Thyroid gland (tissue), 4 donors: Measurements from ENCODE around the gene SMARCA5. TPM values are rescaled to one million over a fixed set of nuclear protein-coding genes. Genes with fewer than 3 reads are reported as not detected.

Experiments used
- DNase-seq, 2 donors: peaks; one replicate each; pipeline ENCODE4 v3.0.0-alpha.2; 2019
- H3K27ac ChIP-seq, 3 donors: fragments of 200-600 bp; sonication (generic); 1 replicate in 2 of 3; 2 replicates in 1 of 3; pipeline ENCODE4 v1.5.1; 2016 to 2019; ENCODE audit warnings: mild to moderate bottlenecking in 1 of 3, moderate library complexity in 1 of 3
- H3K27me3 ChIP-seq: fragments of 200-600 bp; sonication (generic); one replicate; pipeline ENCODE4 v1.5.1; 2019
- H3K36me3 ChIP-seq, 2 donors: fragments of 200-600 bp; sonication (generic); one replicate each; pipeline ENCODE4 v1.5.1; 2016 to 2019
- H3K4me1 ChIP-seq, 2 donors: fragments of 200-600 bp; sonication (generic); one replicate each; pipeline ENCODE4 v1.5.1; 2017 to 2019
- H3K4me3 ChIP-seq, 3 donors: fragments of 200-600 bp; sonication (generic); replicated peaks in 1 of 3; 1 replicate in 2 of 3; 2 replicates in 1 of 3; pipeline ENCODE4 v1.5.1; 2016; ENCODE audit warnings: mild to moderate bottlenecking in 1 of 3
- H3K9me3 ChIP-seq: fragments of 200-600 bp; sonication (generic); one replicate; pipeline ENCODE4 v1.5.1; 2017
- CTCF ChIP-seq, 6 experiments: fragments of 200-600 bp in 3 of 6; fragments of 450-650 bp in 3 of 6; sonication (generic) in 3 of 6; IDR thresholded peaks; one replicate each; pipeline ENCODE4 v1.5.1; 2016 to 2019; ENCODE audit warnings: antibody characterized with exemption in 6 of 6, mild to moderate bottlenecking in 2 of 6, inconsistent platforms in 1 of 6, moderate library complexity in 1 of 6
- POLR2A ChIP-seq, 2 donors: fragments of 450-650 bp; IDR thresholded peaks; one replicate each; pipeline ENCODE4 v1.6.1; 2017; ENCODE audit warnings: antibody characterized with exemption in 2 of 2, mild to moderate bottlenecking in 2 of 2, moderate library complexity in 1 of 2
- WGBS, 2 donors: methylation state at CpG; one replicate each; pipeline ENCODE4 v1.1.5; 2017; 5-methylcytosine and 5-hydroxymethylcytosine counted together
- intact Hi-C: fragments of 100-400 bp; cut with DNase I; formaldehyde crosslinking; loops from one replicate; pipeline ENCODE4 v1.15.1; 2023
- total RNA-seq, 4 donors: library from RNA; depleted of rRNA; stranded (reverse); fragments of >200 nt; gene quantifications; one replicate each; pipeline ENCODE4 v1.2.3, GENCODE V29; 2016

Gene SMARCA5
- total RNA-seq, 4 donors from 2014 or later = 46.7 to 89.9 (median 60.4) TPM

GRCh38 chr4:143586080-143586479, 72.6 kb downstream of the SMARCA5 start:
- intact Hi-C loops = no loop called here
- H3K36me3 ChIP-seq = no peaks in the 10 kb centered on the region
- no peaks in the 10 kb centered on the region for H3K4me1 ChIP-seq
- H3K9me3 ChIP-seq = no peaks in the 10 kb centered on the region
- H3K27me3 ChIP-seq = no peaks in the 10 kb centered on the region
- DNase-seq = no peak
- H3K27ac ChIP-seq = no peak overlapping the region
- H3K4me3 ChIP-seq = no peak overlapping the region
- no peak for TF ChIP-seq CTCF (IDR thresholded peaks at IDR 0.05)
- TF ChIP-seq POLR2A (IDR thresholded peaks at IDR 0.05) = no peak

GRCh38 chr4:143587703-143588102, 74.2 kb downstream of the SMARCA5 start:
- H3K36me3 ChIP-seq = no peaks in the 10 kb centered on the region
- H3K4me1 ChIP-seq = no peaks in the 10 kb centered on the region
- intact Hi-C loops = no loop called here
- TF ChIP-seq POLR2A (IDR thresholded peaks at IDR 0.05) (no peak), CTCF (IDR thresholded peaks at IDR 0.05) (no peak)
- DNase-seq = no peak
- H3K4me3 ChIP-seq = no peak overlapping the region
- no peak overlapping the region for H3K27ac ChIP-seq
- H3K27me3 ChIP-seq = no peaks in the 10 kb centered on the region
- H3K9me3 ChIP-seq = no peaks in the 10 kb centered on the region

GRCh38 chr4:143597276-143597675, 83.8 kb downstream of the SMARCA5 start:
- H3K36me3 ChIP-seq = no peaks in the 10 kb centered on the region
- H3K4me1 ChIP-seq = no peaks in the 10 kb centered on the region
- intact Hi-C loops = no loop called here
- H3K27ac ChIP-seq = no peak overlapping the region
- 83 to 84% methylated on average over 3 of the region's 3 CpGs for WGBS, 2 donors
- no peak overlapping the region for H3K4me3 ChIP-seq
- no peaks in the 10 kb centered on the region for H3K27me3 ChIP-seq
- DNase-seq = no peak
- H3K9me3 ChIP-seq = no peaks in the 10 kb centered on the region
- TF ChIP-seq CTCF (IDR thresholded peaks at IDR 0.05) (no peak), POLR2A (IDR thresholded peaks at IDR 0.05) (no peak)

- DNase-seq = no peak
- Histone ChIP-seq H3K4me3 (no peak overlapping the region), H3K9me3 (no peaks in the 10 kb centered on the region), H3K27ac (no peak overlapping the region), H3K27me3 (no peaks in the 10 kb centered on the region), H3K36me3 (no peaks in the 10 kb centered on the region), H3K4me1 (no peaks in the 10 kb centered on the region)
- TF ChIP-seq CTCF (IDR thresholded peaks at IDR 0.05) (no peak), POLR2A (IDR thresholded peaks at IDR 0.05) (no peak)
- intact Hi-C loops = no loop called here
Observed at GRCh38 chr4:143598816-143599215, 85.3 kb downstream of the SMARCA5 start.

GRCh38 chr4:143599827-143600226, 86.3 kb downstream of the SMARCA5 start:
- Histone ChIP-seq H3K4me1 (no peaks in the 10 kb centered on the region), H3K4me3 (no peak overlapping the region), H3K9me3 (no peaks in the 10 kb centered on the region), H3K27ac (no peak overlapping the region), H3K27me3 (no peaks in the 10 kb centered on the region), H3K36me3 (no peaks in the 10 kb centered on the region)
- no peak for DNase-seq
- intact Hi-C loops = no loop called here
- no peak for TF ChIP-seq CTCF (IDR thresholded peaks at IDR 0.05)
- no peak for TF ChIP-seq POLR2A (IDR thresholded peaks at IDR 0.05)
- 90 to 91% methylated on average over 1 of the region's 1 CpG for WGBS, 2 donors
